Measurements from ENCODE around the gene OR5AC2. TPM values are rescaled to one million over a fixed set of nuclear protein-coding genes. Genes with fewer than 3 reads are reported as not detected.

OR5AC2 gene
- polyA plus RNA-seq, 1 of the 3 experiments (the other 2 are of a cell fraction): not detected

DNA sequence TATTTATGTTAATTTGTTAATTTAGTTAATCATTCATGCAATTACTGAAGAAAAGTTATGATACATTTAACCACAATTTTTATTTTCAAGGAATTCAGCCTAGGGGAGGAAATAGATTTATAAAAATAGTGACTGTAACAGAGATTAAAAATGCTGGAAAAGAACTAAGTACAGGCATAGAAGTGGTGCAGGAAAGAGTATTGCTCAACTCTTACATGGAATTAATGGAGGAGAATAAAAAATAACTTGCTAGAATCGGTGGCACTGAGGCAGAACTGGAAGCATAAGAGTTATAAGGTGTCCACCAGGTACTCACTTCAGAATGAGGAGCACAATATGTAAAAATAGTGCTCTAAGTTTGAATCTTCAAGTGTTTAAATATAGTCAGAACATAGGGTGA, 13.5 kb upstream of the OR5AC2 start (continued):
- no peak for TF ChIP-seq IRF3 (IDR thresholded peaks at IDR 0.05; ENCODE audit: low read depth, low read length)
- no peak for TF ChIP-seq GABPA (IDR thresholded peaks at IDR 0.05; ENCODE audit: low read depth)
- TF ChIP-seq USF2 (IDR thresholded peaks at IDR 0.05; ENCODE audit: borderline replicate concordance, low read depth, low read length): no peak

- Histone ChIP-seq H2AFZ (ENCODE audit: low read depth) (no peak overlapping the region), H3K36me3 (replicated peaks in 1 of 2; ENCODE audit: control insufficient read depth in 1 of 2, insufficient read depth in 2 of 2, low read length in 1 of 2) (no peaks in the 10 kb centered on the region), H3K9ac (no peak overlapping the region), H3K4me2 (no peak overlapping the region), H3F3A (replicated peaks; ENCODE audit: insufficient read depth) (no peaks in the 10 kb centered on the region), H3K4me1 (ENCODE audit: control insufficient read depth in 1 of 2, insufficient read depth in 2 of 2, low read depth in 1 of 2, low read length in 1 of 2) (no peaks in the 10 kb centered on the region), H4K20me1 (ENCODE audit: insufficient read depth) (no peaks in the 10 kb centered on the region), H3K4me3 (ENCODE audit: low read depth in 2 of 2, low read length in 1 of 2) (no peak overlapping the region), H3K27ac (ENCODE audit: low read depth in 2 of 2, low read length in 1 of 2) (no peak overlapping the region), H3K9me3 (no peaks in the 10 kb centered on the region), H3K27me3 (ENCODE audit: insufficient read depth) (no peaks in the 10 kb centered on the region), H3K79me2 (ENCODE audit: insufficient read depth) (no peaks in the 10 kb centered on the region), H3K9me2 (no peaks in the 10 kb centered on the region)
- no peak for DNase-seq
- ChIA-PET POLR2A (no interaction called here), CTCF (no interaction called here)
- TF ChIP-seq TCF12 (IDR thresholded peaks at IDR 0.05): no peak
- TF ChIP-seq RCOR1 (IDR thresholded peaks at IDR 0.05; ENCODE audit: low read length): no peak
- TF ChIP-seq FOSL2 (IDR thresholded peaks at IDR 0.05; ENCODE audit: borderline replicate concordance, low read depth): no peak
- no peak for TF ChIP-seq EZH2phosphoT487 (IDR thresholded peaks at IDR 0.05; ENCODE audit: borderline replicate concordance, low read depth)
- TF ChIP-seq ELF1 (IDR thresholded peaks at IDR 0.05): no peak
- TF ChIP-seq MEF2A (IDR thresholded peaks at IDR 0.05; ENCODE audit: borderline replicate concordance, low read depth): no peak
- no peak for TF ChIP-seq TEAD4 (IDR thresholded peaks at IDR 0.05; ENCODE audit: borderline replicate concordance, insufficient read depth)
- TF ChIP-seq MXI1 (IDR thresholded peaks at IDR 0.05; ENCODE audit: low read depth, low read length): no peak
- TF ChIP-seq, protein P1, sequence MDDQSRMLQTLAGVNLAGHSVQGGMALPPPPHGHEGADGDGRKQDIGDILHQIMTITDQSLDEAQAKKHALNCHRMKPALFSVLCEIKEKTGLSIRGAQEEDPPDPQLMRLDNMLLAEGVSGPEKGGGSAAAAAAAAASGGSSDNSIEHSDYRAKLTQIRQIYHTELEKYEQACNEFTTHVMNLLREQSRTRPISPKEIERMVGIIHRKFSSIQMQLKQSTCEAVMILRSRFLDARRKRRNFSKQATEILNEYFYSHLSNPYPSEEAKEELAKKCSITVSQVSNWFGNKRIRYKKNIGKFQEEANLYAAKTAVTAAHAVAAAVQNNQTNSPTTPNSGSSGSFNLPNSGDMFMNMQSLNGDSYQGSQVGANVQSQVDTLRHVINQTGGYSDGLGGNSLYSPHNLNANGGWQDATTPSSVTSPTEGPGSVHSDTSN (IDR thresholded peaks at IDR 0.05): no peak
- no peak for TF ChIP-seq FOXM1 (IDR thresholded peaks at IDR 0.05; ENCODE audit: low read depth)
- no peak for TF ChIP-seq SMC3 (IDR thresholded peaks at IDR 0.05; ENCODE audit: low read depth, low read length)
- TF ChIP-seq JUND (IDR thresholded peaks at IDR 0.05): no peak
- no peak for TF ChIP-seq GABPA (IDR thresholded peaks at IDR 0.05; ENCODE audit: low read depth)
- TF ChIP-seq IRF3 (IDR thresholded peaks at IDR 0.05; ENCODE audit: low read depth, low read length): no peak
- TF ChIP-seq YY1 (IDR thresholded peaks at IDR 0.05; ENCODE audit: low read depth): no peak
- 0% methylated on average over 4 of the region's 5 CpGs for WGBS (ENCODE audit: low lambda C conversion rate)
Measured at GRCh38 chr3:98095882-98096281, 8.9 kb downstream of the OR5AC2 start.

All from SK-N-SH (cell line).